ENCODE results near the gene SEPHS1.

The SEPHS1 gene, protein sequence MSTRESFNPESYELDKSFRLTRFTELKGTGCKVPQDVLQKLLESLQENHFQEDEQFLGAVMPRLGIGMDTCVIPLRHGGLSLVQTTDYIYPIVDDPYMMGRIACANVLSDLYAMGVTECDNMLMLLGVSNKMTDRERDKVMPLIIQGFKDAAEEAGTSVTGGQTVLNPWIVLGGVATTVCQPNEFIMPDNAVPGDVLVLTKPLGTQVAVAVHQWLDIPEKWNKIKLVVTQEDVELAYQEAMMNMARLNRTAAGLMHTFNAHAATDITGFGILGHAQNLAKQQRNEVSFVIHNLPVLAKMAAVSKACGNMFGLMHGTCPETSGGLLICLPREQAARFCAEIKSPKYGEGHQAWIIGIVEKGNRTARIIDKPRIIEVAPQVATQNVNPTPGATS

DNA sequence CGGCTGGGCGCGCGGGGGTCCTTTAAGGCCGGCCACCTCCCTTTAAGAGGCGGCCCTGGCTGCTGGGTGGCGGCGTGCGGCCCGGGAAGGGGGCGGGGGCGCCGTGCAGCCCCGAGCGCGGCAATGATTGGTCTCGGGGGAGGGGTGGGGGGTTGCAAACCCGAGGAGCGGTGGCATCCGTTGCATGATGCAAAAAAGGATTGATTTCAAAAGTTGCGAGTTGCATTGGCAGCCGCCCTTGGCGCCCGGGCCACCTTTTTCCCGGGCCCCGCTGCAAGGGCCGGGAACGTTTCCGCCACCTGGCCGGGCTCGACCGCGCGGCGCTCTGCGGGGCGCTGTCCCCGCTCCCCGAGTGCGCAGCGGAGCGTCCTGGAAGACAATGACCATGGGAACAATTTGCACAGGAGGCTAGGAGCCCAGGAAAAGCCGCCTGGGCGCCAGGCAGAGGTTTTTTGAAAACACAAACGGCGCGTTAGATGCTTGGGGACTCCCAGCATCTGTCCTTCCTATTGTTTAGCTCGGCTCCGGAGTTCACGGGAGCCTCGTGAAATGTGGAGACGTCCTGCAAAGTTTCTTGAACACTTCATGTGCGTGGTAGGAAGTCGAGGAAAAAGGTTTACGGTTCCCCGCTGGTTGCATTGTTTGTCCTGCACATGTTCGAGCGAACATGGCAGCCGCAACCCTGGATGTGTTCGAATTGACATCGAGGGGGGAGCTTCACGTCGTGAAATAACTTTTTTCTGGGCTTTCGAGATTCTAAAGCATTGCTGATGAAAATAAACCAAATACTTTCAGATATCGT, at the start of gene SEPHS1:
Gene SEPHS1 (minus strand): TSS at position 78 of the 802 bp plus-strand sequence. CDS start 3,343 bp downstream, outside the sequence.
- Histone ChIP-seq H3K9me3 (ENCODE audit: severe bottlenecking) (no peaks in the 10 kb centered on the region), H3K36me3 (ENCODE audit: low read depth) (peaks cover 16% of the 10 kb centered on the region), H3K27ac (ENCODE audit: poor library complexity, severe bottlenecking) (peak within 1 kb of the TSS; percentile 88), H3K4me1 (ENCODE audit: insufficient read depth, poor library complexity, severe bottlenecking) (no peaks in the 10 kb centered on the region), H3K4me3 (ENCODE audit: severe bottlenecking) (peak within 1 kb of the TSS; percentile 100), H3K27me3 (ENCODE audit: insufficient read depth, poor library complexity, severe bottlenecking) (no peaks in the 10 kb centered on the region)
- ATAC-seq (ENCODE audit: low read depth) = peak; percentile 65
- DNase-seq (ENCODE audit: low spot score) = peak; percentile 76
- TF ChIP-seq, protein P1, sequence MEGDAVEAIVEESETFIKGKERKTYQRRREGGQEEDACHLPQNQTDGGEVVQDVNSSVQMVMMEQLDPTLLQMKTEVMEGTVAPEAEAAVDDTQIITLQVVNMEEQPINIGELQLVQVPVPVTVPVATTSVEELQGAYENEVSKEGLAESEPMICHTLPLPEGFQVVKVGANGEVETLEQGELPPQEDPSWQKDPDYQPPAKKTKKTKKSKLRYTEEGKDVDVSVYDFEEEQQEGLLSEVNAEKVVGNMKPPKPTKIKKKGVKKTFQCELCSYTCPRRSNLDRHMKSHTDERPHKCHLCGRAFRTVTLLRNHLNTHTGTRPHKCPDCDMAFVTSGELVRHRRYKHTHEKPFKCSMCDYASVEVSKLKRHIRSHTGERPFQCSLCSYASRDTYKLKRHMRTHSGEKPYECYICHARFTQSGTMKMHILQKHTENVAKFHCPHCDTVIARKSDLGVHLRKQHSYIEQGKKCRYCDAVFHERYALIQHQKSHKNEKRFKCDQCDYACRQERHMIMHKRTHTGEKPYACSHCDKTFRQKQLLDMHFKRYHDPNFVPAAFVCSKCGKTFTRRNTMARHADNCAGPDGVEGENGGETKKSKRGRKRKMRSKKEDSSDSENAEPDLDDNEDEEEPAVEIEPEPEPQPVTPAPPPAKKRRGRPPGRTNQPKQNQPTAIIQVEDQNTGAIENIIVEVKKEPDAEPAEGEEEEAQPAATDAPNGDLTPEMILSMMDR (IDR thresholded peaks at IDR 0.05; ENCODE audit: poor library complexity, severe bottlenecking) = no peak

DNA sequence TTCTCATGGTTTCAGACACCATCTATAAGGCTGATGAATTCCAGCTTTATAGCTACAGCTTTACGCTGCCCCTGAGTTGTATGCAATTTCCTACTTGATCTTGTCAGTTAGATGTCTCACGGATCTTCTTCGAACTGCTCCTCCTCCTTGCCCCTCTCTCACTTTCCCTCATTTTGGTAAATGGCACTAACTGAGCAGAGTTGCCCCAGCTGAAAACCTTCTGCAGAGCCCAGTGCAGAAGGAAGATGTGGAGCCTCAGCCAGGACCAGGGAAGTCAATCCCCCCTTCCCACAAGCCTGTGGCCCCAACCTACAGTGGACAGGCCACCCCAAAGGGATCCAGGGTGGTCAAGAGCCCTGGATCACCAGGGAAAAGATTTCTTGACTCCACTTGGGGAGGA, 49.0 kb upstream of the SEPHS1 start:
- TF ChIP-seq, protein P1 (IDR thresholded peaks at IDR 0.05; ENCODE audit: poor library complexity, severe bottlenecking) = no peak
- Histone ChIP-seq H3K9me3 (ENCODE audit: severe bottlenecking) (no peaks in the 10 kb centered on the region), H3K36me3 (ENCODE audit: low read depth) (no peaks in the 10 kb centered on the region), H3K4me3 (ENCODE audit: severe bottlenecking) (no peak overlapping the region), H3K27ac (ENCODE audit: poor library complexity, severe bottlenecking) (no peak overlapping the region), H3K27me3 (ENCODE audit: insufficient read depth, poor library complexity, severe bottlenecking) (no peaks in the 10 kb centered on the region), H3K4me1 (ENCODE audit: insufficient read depth, poor library complexity, severe bottlenecking) (no peaks in the 10 kb centered on the region)
- ATAC-seq (ENCODE audit: low read depth) = no peak
- DNase-seq (ENCODE audit: low spot score) = no peak

DNA sequence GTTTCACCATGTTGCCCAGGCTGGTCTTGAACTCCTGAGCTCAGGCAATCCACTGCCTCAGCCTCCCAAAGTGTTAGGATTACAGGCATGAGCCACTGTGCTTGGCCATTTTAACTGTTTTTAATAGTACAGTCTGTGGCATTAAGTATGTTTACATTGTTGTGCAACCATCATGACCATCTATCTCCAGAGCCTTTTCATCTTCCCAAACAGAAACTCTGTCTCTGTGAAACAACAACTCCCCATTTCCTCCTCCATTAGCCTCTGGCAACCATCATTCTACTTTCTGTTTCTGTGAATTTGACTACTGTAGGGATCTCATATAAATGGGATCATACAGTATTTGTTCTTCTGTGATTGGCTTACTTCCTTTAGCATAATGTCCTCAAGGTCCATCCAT, 48.3 kb upstream of the SEPHS1 start:
- no peak overlapping the region for H3K4me3 ChIP-seq (ENCODE audit: severe bottlenecking)
- no peaks in the 10 kb centered on the region for H3K36me3 ChIP-seq (ENCODE audit: low read depth)
- DNase-seq (ENCODE audit: low spot score) (no peak), ATAC-seq (ENCODE audit: low read depth) (no peak)
- no peaks in the 10 kb centered on the region for H3K4me1 ChIP-seq (ENCODE audit: insufficient read depth, poor library complexity, severe bottlenecking)
- no peaks in the 10 kb centered on the region for H3K9me3 ChIP-seq (ENCODE audit: severe bottlenecking)
- H3K27me3 ChIP-seq (ENCODE audit: insufficient read depth, poor library complexity, severe bottlenecking) = no peaks in the 10 kb centered on the region
- no peak overlapping the region for H3K27ac ChIP-seq (ENCODE audit: poor library complexity, severe bottlenecking)
- TF ChIP-seq, protein P1 (IDR thresholded peaks at IDR 0.05; ENCODE audit: poor library complexity, severe bottlenecking) = no peak

DNA sequence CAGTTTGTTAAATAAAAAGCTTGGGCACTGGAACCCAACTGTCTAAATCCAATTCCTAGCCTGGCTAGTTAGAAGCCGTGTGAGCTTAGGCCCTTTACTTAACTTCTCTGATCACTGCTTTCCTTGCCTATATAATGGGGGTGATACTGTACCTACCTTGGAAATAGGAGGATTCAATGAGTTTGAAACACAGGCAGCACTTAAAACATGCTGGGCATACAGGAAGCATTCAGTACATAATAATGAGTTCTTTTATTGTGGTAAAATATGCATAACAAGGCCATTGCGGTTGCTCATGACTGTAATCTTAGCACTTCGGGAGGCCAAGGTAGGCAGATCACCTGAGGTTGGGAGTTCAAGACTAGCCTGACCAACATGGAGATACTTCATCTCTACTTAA, 47.4 kb upstream of the SEPHS1 start:
- Histone ChIP-seq H3K36me3 (ENCODE audit: low read depth) (no peaks in the 10 kb centered on the region), H3K27me3 (ENCODE audit: insufficient read depth, poor library complexity, severe bottlenecking) (no peaks in the 10 kb centered on the region), H3K4me1 (ENCODE audit: insufficient read depth, poor library complexity, severe bottlenecking) (no peaks in the 10 kb centered on the region), H3K9me3 (ENCODE audit: severe bottlenecking) (no peaks in the 10 kb centered on the region), H3K27ac (ENCODE audit: poor library complexity, severe bottlenecking) (no peak overlapping the region), H3K4me3 (ENCODE audit: severe bottlenecking) (no peak overlapping the region)
- TF ChIP-seq, protein P1 (IDR thresholded peaks at IDR 0.05; ENCODE audit: poor library complexity, severe bottlenecking) = no peak
- ATAC-seq (ENCODE audit: low read depth) (no peak), DNase-seq (ENCODE audit: low spot score) (no peak)

All from RWPE2 (cell line).